HUES6 (cell line): ENCODE results near the gene RNF113B.
A peak's percentile ranks its signal among the peaks of the same experiment; 100 is the strongest.

Experiments
- H3K27ac ChIP-seq: 2 replicates; pipeline ENCODE4 v1.7.0; 2013; ENCODE audit warnings: low read depth, mild to moderate bottlenecking, low read length, inconsistent platforms
- H3K27me3 ChIP-seq: 2 replicates; pipeline ENCODE4 v1.6.1; 2013; ENCODE audit warnings: low read length; ENCODE audit not compliant: control insufficient read depth, insufficient read depth
- H3K36me3 ChIP-seq: 2 replicates; pipeline ENCODE4 v1.6.1; 2013; ENCODE audit warnings: low read length; ENCODE audit not compliant: control insufficient read depth, insufficient read depth
- H3K4me1 ChIP-seq: 2 replicates; pipeline ENCODE4 v1.6.1; 2013; ENCODE audit warnings: low read length; ENCODE audit not compliant: control insufficient read depth, insufficient read depth
- H3K4me3 ChIP-seq: 2 replicates; pipeline ENCODE4 v1.5.1; 2013; ENCODE audit warnings: low read depth, low read length
- H3K9ac ChIP-seq: one replicate; pipeline ENCODE4 v1.6.1; 2013; ENCODE audit warnings: mild to moderate bottlenecking, low read length
- H3K9me3 ChIP-seq: 2 replicates; pipeline ENCODE4 v1.6.1; 2013; ENCODE audit warnings: low read depth, low read length; ENCODE audit not compliant: control insufficient read depth, insufficient read depth

RNF113B gene

DNA sequence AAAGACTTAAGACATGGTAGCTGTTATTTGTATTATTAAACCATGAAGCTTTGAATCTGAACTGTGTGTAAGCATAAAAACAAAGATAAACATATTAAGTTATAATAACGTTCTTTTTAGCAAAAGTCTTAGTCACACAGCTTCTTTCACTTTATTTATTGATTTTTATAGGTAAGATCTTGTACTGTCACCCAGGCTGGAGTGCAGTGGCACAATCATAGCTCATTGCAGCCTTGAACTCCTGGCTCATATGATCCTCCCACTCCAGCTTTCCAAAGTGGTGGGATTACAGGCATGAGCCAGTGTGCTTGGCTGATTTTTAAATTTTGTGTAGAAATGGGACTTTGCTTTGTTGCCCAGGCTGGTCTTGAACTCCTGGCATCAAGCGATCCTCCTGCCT lies 20.8 kb downstream of the RNF113B start:
- no peak overlapping the region for H3K9ac ChIP-seq
- H3K9me3 ChIP-seq: no peaks in the 10 kb centered on the region
- no peak overlapping the region for H3K27ac ChIP-seq
- H3K4me1 ChIP-seq: peaks cover 16% of the 10 kb centered on the region
- H3K4me3 ChIP-seq: no peak overlapping the region
- no peaks in the 10 kb centered on the region for H3K27me3 ChIP-seq
- H3K36me3 ChIP-seq: no peaks in the 10 kb centered on the region

DNA sequence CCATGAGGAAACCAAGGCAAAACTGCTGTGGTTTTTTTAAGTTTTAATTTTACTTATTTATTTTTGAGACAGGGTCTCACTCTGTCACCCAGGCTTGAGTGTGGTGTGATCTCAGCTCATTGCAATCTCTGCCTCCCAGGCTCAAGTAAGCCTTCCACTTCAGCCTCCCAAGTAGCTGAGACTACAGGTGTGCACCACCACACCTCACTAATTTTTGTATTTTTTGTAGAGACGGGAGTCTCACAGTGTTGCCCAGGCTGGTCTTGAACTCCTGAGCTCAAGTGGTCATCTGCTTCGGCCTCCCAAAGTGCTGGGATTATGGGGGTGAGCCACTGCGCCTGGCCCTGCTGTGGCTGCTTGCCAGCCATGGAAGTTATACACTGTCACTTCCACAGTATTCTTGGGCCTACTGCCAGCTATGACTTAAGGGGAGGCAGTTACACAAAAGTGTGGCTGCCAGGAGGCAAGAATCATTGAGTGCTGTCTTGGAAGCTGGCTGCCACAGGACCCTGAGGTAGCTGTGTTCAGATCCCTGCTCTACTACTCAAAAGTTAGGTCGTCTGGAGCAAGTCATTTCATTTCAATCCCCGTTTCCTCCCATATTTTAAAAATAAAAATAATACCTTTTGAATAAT lies 21.5 kb downstream of the RNF113B start:
- Histone ChIP-seq H3K4me3 (no peak overlapping the region), H3K27me3 (no peaks in the 10 kb centered on the region), H3K9ac (no peak overlapping the region), H3K9me3 (no peaks in the 10 kb centered on the region), H3K36me3 (no peaks in the 10 kb centered on the region), H3K27ac (no peak overlapping the region), H3K4me1 (peaks cover 16% of the 10 kb centered on the region)

GRCh38 chr13:98150832-98151479 lies 26.1 kb downstream of the RNF113B start:
- Histone ChIP-seq H3K36me3 (no peaks in the 10 kb centered on the region), H3K4me3 (no peak overlapping the region), H3K9ac (no peak overlapping the region), H3K4me1 (peaks cover 5% of the 10 kb centered on the region; the same call in 1 of the 2 replicates), H3K27ac (no peak overlapping the region), H3K27me3 (no peaks in the 10 kb centered on the region), H3K9me3 (no peaks in the 10 kb centered on the region)

- H3K9me3 ChIP-seq: no peaks in the 10 kb centered on the region
- no peak overlapping the region for H3K4me3 ChIP-seq
- H3K9ac ChIP-seq: no peak overlapping the region
- H3K27ac ChIP-seq: no peak overlapping the region
- peaks cover 17% of the 10 kb centered on the region for H3K4me1 ChIP-seq
- H3K36me3 ChIP-seq: no peaks in the 10 kb centered on the region
- peaks cover 6% of the 10 kb centered on the region; the same call in 1 of the 2 replicates for H3K27me3 ChIP-seq
Observed at GRCh38 chr13:98147521-98147920, 29.5 kb downstream of the RNF113B start.

DNA sequence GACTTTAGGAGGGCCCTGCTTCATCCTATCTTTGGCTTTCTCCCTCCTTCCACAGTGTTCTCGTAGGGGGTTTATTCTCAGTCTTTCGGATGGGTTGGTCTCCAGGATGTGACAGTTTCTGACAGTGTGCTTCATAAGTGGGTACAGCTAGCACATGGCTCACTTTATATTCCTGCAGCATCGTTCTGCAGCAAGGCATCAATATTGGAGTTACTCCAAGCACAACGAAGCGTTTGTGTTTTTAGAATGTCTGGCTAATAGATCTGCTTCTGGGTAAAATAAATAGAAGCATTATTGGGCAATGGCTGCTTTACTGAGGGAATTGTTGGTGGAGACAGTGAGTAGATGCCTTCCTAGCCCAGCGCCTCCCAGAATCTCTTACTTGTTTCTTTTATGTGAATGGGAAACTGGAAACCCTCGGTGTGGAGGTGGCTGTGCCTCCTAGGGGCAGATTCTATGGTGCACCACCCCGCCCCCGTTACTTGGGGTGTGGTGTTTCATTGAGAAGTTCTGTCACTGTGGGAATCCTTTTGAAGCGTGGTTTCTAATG lies 32.2 kb downstream of the RNF113B start:
- Histone ChIP-seq H3K9ac (no peak overlapping the region), H3K4me3 (peak overlapping the region; percentile 70), H3K4me1 (peaks cover 28% of the 10 kb centered on the region), H3K9me3 (no peaks in the 10 kb centered on the region), H3K36me3 (no peaks in the 10 kb centered on the region), H3K27ac (no peak overlapping the region), H3K27me3 (peaks cover 20% of the 10 kb centered on the region)

- H3K27ac ChIP-seq: no peak overlapping the region; the same call in 1 of the 2 replicates
- peaks cover 20% of the 10 kb centered on the region for H3K27me3 ChIP-seq
- peaks cover 28% of the 10 kb centered on the region for H3K4me1 ChIP-seq
- H3K9ac ChIP-seq: peak overlapping the region; percentile 80
- peak overlapping the region; percentile 70 for H3K4me3 ChIP-seq
- no peaks in the 10 kb centered on the region for H3K9me3 ChIP-seq
- no peaks in the 10 kb centered on the region for H3K36me3 ChIP-seq
Observed at GRCh38 chr13:98144027-98144741, 32.9 kb downstream of the RNF113B start.

DNA sequence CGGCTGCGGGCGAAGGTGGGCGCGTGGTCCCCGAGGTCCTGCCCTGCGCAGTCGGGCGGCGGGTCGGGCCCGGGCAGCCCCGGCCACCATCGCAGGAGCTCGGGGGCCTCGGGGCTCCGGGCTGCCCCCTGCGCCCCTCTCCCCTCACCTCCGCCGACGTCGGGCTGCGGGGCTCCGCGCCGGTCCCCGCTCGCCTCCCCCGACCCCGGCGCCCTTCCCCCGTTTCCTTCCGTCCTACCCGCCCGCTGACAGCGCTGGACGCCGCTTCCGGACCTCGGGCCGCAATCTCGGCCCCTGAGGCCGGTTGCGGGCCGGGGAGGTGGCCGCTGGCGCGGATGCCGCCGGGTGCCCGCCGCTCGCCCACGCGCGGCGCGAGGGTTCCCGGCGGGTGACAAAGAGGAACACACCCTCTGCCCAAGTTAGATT lies 33.5 kb downstream of the RNF113B start:
- peaks cover 20% of the 10 kb centered on the region for H3K27me3 ChIP-seq
- H3K9ac ChIP-seq: peak overlapping the region; percentile 80
- no peaks in the 10 kb centered on the region for H3K36me3 ChIP-seq
- peaks cover 28% of the 10 kb centered on the region for H3K4me1 ChIP-seq
- no peaks in the 10 kb centered on the region for H3K9me3 ChIP-seq
- H3K4me3 ChIP-seq: peak overlapping the region; percentile 70
- H3K27ac ChIP-seq: no peak overlapping the region; the same call in 1 of the 2 replicates

DNA sequence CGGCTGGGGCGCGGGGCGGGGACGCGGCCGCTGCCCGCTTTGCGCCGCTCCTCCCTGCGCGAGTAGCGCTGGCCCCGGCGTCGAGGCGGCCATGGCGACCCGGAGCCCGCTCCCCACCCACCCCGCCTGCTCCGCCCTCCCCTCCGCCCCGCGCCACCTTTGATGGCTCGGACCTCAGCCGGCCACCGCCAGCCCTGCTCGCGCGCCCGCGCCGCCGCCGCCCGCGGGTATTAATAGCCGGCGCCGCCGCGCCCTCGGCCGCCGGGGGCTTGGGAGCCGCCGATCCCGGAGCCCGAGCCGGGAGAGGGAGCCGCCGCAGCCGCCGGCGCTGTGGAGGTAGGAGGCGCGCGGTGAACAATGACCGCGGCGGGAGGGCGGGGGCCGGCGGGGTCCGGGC lies 33.9 kb downstream of the RNF113B start:
- H3K9me3 ChIP-seq: no peaks in the 10 kb centered on the region
- peaks cover 28% of the 10 kb centered on the region for H3K4me1 ChIP-seq
- H3K36me3 ChIP-seq: no peaks in the 10 kb centered on the region
- peak overlapping the region; percentile 80 for H3K9ac ChIP-seq
- H3K27me3 ChIP-seq: peaks cover 20% of the 10 kb centered on the region
- H3K27ac ChIP-seq: no peak overlapping the region
- H3K4me3 ChIP-seq: peak overlapping the region; percentile 70

DNA sequence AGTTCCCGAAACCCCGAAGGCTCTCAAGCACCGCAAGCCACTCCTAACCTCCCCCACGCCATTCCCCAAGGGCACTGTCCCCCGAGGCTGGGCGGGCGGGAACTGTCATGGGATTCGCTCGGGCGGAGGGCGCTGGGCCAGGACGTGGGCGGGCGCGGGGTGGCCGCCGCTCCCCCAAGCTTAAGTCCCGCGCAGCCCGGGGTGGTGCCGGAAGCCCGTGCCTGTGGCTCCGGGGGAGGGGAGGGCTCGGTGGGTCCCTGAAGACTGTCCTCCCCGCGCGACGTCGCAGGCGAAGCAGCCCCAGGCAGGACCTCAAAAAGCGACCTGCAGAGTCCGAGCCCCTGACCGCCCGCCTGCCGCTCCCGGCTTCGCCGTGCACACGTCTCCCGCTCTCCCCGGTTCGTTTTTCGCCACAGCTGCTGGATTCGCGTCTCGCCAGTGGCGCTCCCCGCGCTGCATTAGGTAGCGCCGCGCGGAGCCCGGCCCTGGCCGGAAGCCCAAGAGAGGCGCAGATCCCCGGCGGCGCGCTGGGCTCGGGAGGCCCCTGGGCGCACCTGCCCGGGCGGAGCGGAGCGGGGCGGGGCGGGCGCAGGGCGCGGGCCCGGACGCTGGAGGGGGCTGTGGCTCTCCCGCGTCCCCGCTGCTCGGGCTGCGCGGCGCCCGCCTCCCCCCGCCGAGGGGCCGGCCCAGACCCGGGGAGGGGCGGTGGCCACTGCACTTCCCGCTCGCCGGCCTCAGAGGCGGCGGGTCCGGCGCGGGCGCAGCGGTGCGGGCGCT lies 34.5 kb downstream of the RNF113B start, which contains the start of gene FARP1:
TSS of gene FARP1 (plus strand) at position 715 of the 777 bp plus-strand sequence. CDS start 70,149 bp downstream, outside the sequence.
- Histone ChIP-seq H3K9me3 (no peaks in the 10 kb centered on the region), H3K36me3 (no peaks in the 10 kb centered on the region), H3K4me3 (peak within 1 kb of the TSS; percentile 70), H3K27ac (no peak within 1 kb of the TSS; the same call in 1 of the 2 replicates), H3K9ac (peak within 1 kb of the TSS; percentile 80), H3K27me3 (peaks cover 20% of the 10 kb centered on the region), H3K4me1 (peaks cover 28% of the 10 kb centered on the region)

DNA sequence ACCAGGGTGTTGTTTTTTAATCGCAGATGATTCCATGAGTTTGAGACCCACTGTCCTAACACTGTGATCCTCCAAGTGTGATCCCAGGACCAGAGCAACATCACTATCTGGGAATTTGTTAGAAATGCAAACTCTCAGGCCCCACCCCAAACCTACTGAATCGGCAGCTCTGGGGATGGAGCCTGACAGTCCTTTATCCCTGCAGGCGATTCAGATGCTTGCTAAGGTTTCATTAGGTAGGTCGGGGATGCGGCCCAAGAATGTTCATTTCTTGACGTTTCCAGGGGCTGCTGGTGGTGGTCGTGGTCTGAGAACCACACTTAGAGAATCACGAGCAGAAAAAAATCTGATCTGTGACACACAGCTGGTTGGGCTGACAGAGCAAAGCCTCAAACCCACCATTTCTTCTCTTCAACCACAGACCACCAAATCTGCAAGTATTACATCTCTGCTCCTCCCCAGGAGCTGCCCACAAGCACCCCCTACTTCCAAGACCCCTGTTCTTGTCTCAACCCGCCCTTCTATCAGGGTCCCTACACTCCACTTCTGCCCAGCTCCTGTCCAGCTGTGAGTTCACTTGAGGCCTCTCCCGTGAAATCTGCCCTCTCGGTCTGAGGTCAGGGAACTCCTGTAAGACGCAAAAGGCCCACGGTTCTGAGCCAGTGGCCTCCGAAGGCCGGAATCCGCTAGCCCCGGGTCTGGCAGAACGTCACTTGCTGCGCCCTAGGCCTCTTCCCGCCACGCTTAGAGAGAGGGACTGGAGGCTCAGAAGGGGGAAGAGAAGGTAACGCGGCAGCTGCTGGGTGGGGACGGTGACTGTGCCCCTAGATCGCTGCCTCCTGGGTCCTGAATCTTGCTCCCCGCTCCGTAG lies 35.3 kb downstream of the RNF113B start:
- Histone ChIP-seq H3K4me1 (peaks cover 28% of the 10 kb centered on the region), H3K9me3 (no peaks in the 10 kb centered on the region), H3K9ac (peak overlapping the region; percentile 80), H3K27me3 (peaks cover 20% of the 10 kb centered on the region), H3K36me3 (no peaks in the 10 kb centered on the region), H3K4me3 (peak overlapping the region; percentile 70), H3K27ac (no peak overlapping the region)
